Karpas-422 (cell line): ENCODE data around the gene ADK. TPM values are rescaled to one million over a fixed set of nuclear protein-coding genes. Genes with fewer than 3 reads are reported as not detected.
"Not testable (repeated sequence)": the region's sequence is repeated elsewhere in the genome, so short reads cannot be mapped to it uniquely, and the experiment has no call there.

Experiments used
- DNase-seq: peaks from one replicate; pipeline ENCODE4 v3.0.0-alpha.2; 2015
- H2AFZ ChIP-seq: fragments of 200-600 bp; sonication (generic); 2 replicates; pipeline ENCODE4 v1.6.1; 2014; ENCODE audit warnings: antibody characterized with exemption, low read length, mixed read lengths
- H3K27ac ChIP-seq: fragments of 200-600 bp; sonication (generic); 2 replicates; pipeline ENCODE4 v1.5.1; 2014; ENCODE audit warnings: mild to moderate bottlenecking, low read length, moderate library complexity
- H3K27me3 ChIP-seq: fragments of 200-600 bp; sonication (generic); 2 replicates; pipeline ENCODE4 v1.6.1; 2014; ENCODE audit warnings: low read length, mixed read lengths
- H3K36me3 ChIP-seq: fragments of 200-600 bp; sonication (generic); 2 replicates; pipeline ENCODE4 v1.6.1; 2014; ENCODE audit warnings: low read length, mixed read lengths; ENCODE audit not compliant: insufficient read depth
- H3K4me1 ChIP-seq: fragments of 200-600 bp; sonication (generic); 2 replicates; pipeline ENCODE4 v1.6.1; 2014; ENCODE audit warnings: mild to moderate bottlenecking, low read length, mixed read lengths
- H3K4me2 ChIP-seq: fragments of 200-600 bp; sonication (generic); 2 replicates; pipeline ENCODE4 v1.6.1; 2014; ENCODE audit warnings: low read length, low read depth, mild to moderate bottlenecking; ENCODE audit not compliant: poor library complexity, severe bottlenecking
- H3K4me3 ChIP-seq: fragments of 200-600 bp; sonication (generic); 2 replicates; pipeline ENCODE4 v1.5.1; 2014; ENCODE audit warnings: mild to moderate bottlenecking, antibody characterized with exemption, low read length, mixed read lengths
- H3K79me2 ChIP-seq: fragments of 200-600 bp; sonication (generic); 2 replicates; pipeline ENCODE4 v1.6.1; 2014; ENCODE audit warnings: mild to moderate bottlenecking, low read length, mixed read lengths
- H3K9ac ChIP-seq: fragments of 200-600 bp; sonication (generic); 2 replicates; pipeline ENCODE4 v1.6.0; 2014; ENCODE audit warnings: low read length
- H3K9me2 ChIP-seq: fragments of 200-600 bp; sonication (generic), shearing (Covaris generic); replicated peaks from 2 replicates; pipeline ENCODE4 v1.6.0; 2014; ENCODE audit warnings: mild to moderate bottlenecking, low read length, moderate library complexity; ENCODE audit not compliant: insufficient read depth
- H3K9me3 ChIP-seq: fragments of 300-700, 200-600 bp; sonication (generic); 2 replicates; pipeline ENCODE4 v1.6.1; 2014; ENCODE audit warnings: low read length, mixed read lengths
- H4K20me1 ChIP-seq: fragments of 200-600 bp; sonication (generic); 2 replicates; pipeline ENCODE4 v1.6.1; 2014; ENCODE audit warnings: mild to moderate bottlenecking, antibody characterized with exemption, low read length, low read depth; ENCODE audit not compliant: insufficient read depth
- total RNA-seq: library from RNA; depleted of rRNA; stranded (reverse); fragments of >200 nt; shearing (Covaris generic); gene quantifications from 2 replicates; pipeline ENCODE4 v1.2.3, GENCODE V29; 2014; ENCODE audit warnings: low replicate concordance

The ADK gene
- total RNA-seq, 1 experiment from 2014 or later = 41.4 TPM

DNA sequence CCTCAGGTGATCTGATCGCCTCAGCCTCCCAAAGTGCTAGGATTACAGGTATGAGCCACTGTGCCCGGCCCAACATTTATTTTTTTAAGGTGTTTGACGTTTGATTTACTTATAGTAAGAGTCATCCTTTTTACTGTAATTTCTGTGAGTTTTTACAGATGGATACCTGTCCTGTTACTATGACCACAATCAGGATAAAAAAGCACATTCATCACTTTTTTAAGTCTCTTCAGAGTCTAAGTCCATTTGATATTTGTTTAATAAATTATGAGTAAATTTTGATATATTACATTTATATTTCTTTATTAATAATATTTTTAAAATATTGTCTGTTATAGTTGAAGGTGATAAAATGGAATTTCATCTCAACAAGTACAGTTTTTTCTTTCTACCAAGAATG lies 374.9 kb downstream of the ADK start:
- Histone ChIP-seq H3K79me2 (no peaks in the 10 kb centered on the region), H4K20me1 (no peaks in the 10 kb centered on the region), H3K27ac (no peak overlapping the region), H3K36me3 (peaks cover 5% of the 10 kb centered on the region; the same call in 1 of the 2 replicates), H3K4me1 (0 out of 2 replicates have a peak, but pooled peaks cover 1% of the 10 kb centered on the region), H3K27me3 (no peaks in the 10 kb centered on the region), H3K9me2 (no peaks in the 10 kb centered on the region), H3K9me3 (no peaks in the 10 kb centered on the region), H3K4me3 (no peak overlapping the region), H2AFZ (no peak overlapping the region), H3K9ac (no peak overlapping the region), H3K4me2 (no peak overlapping the region)
- no peak for DNase-seq

- H2AFZ ChIP-seq, H3K4me2 ChIP-seq, H3K9me2 ChIP-seq, H3K9ac ChIP-seq, H3K9me3 ChIP-seq, H3K79me2 ChIP-seq, H3K36me3 ChIP-seq, H3K27ac ChIP-seq, H3K27me3 ChIP-seq, H3K4me3 ChIP-seq, DNase-seq, H4K20me1 ChIP-seq: not testable (repeated sequence)
- peaks cover 12% of the 10 kb centered on the region for H3K4me1 ChIP-seq
Measured at GRCh38 chr10:74527611-74528010, 376.6 kb downstream of the ADK start.

- H4K20me1 ChIP-seq = no peaks in the 10 kb centered on the region
- no peaks in the 10 kb centered on the region for H3K79me2 ChIP-seq
- no peak overlapping the region for H3K27ac ChIP-seq
- no peaks in the 10 kb centered on the region for H3K27me3 ChIP-seq
- H3K4me2 ChIP-seq = no peak overlapping the region
- no peak overlapping the region for H3K4me3 ChIP-seq
- DNase-seq = no peak
- no peaks in the 10 kb centered on the region for H3K9me3 ChIP-seq
- H2AFZ ChIP-seq = no peak overlapping the region
- no peak overlapping the region for H3K9ac ChIP-seq
- peaks cover 5% of the 10 kb centered on the region; the same call in 1 of the 2 replicates for H3K36me3 ChIP-seq
- peaks cover 12% of the 10 kb centered on the region for H3K4me1 ChIP-seq
- no peaks in the 10 kb centered on the region for H3K9me2 ChIP-seq
Measured at GRCh38 chr10:74529205-74529604, 378.2 kb downstream of the ADK start.

- Histone ChIP-seq H3K9me2 (no peaks in the 10 kb centered on the region), H4K20me1 (no peaks in the 10 kb centered on the region), H3K4me3 (no peak overlapping the region), H3K79me2 (no peaks in the 10 kb centered on the region), H3K4me2 (no peak overlapping the region), H3K36me3 (peaks cover 5% of the 10 kb centered on the region; the same call in 1 of the 2 replicates), H3K9ac (no peak overlapping the region), H3K9me3 (no peaks in the 10 kb centered on the region), H3K27me3 (no peaks in the 10 kb centered on the region), H3K27ac (no peak overlapping the region), H2AFZ (no peak overlapping the region), H3K4me1 (peaks cover 12% of the 10 kb centered on the region)
- no peak for DNase-seq
Measured at GRCh38 chr10:74530981-74531380, 380.0 kb downstream of the ADK start.

GRCh38 chr10:74539317-74539716 lies 388.3 kb downstream of the ADK start:
- H2AFZ ChIP-seq = no peak overlapping the region
- no peaks in the 10 kb centered on the region for H3K27me3 ChIP-seq
- no peaks in the 10 kb centered on the region for H4K20me1 ChIP-seq
- no peak overlapping the region for H3K4me2 ChIP-seq
- no peak overlapping the region for H3K27ac ChIP-seq
- no peaks in the 10 kb centered on the region for H3K9me2 ChIP-seq
- H3K4me3 ChIP-seq = no peak overlapping the region
- no peak for DNase-seq
- peaks cover 4% of the 10 kb centered on the region; the same call in 1 of the 2 replicates for H3K79me2 ChIP-seq
- no peaks in the 10 kb centered on the region for H3K36me3 ChIP-seq
- H3K4me1 ChIP-seq = peaks cover 3% of the 10 kb centered on the region; the same call in 1 of the 2 replicates
- no peak overlapping the region for H3K9ac ChIP-seq
- H3K9me3 ChIP-seq = no peaks in the 10 kb centered on the region

- Histone ChIP-seq H4K20me1 (no peaks in the 10 kb centered on the region), H3K9me2 (no peaks in the 10 kb centered on the region), H3K4me3 (no peak overlapping the region), H3K27ac (no peak overlapping the region), H3K4me2 (no peak overlapping the region), H3K4me1 (peaks cover 3% of the 10 kb centered on the region; the same call in 1 of the 2 replicates), H3K27me3 (no peaks in the 10 kb centered on the region), H2AFZ (no peak overlapping the region), H3K79me2 (peaks cover 9% of the 10 kb centered on the region; the same call in 1 of the 2 replicates), H3K9ac (no peak overlapping the region), H3K9me3 (no peaks in the 10 kb centered on the region), H3K36me3 (no peaks in the 10 kb centered on the region)
- DNase-seq = no peak
Measured at GRCh38 chr10:74541375-74541774, 390.4 kb downstream of the ADK start.

- Histone ChIP-seq H2AFZ (no peak overlapping the region), H3K36me3 (no peaks in the 10 kb centered on the region), H3K79me2 (peaks cover 5% of the 10 kb centered on the region; the same call in 1 of the 2 replicates), H4K20me1 (no peaks in the 10 kb centered on the region), H3K27me3 (no peaks in the 10 kb centered on the region), H3K4me2 (no peak overlapping the region), H3K9me3 (no peaks in the 10 kb centered on the region), H3K9me2 (no peaks in the 10 kb centered on the region), H3K9ac (no peak overlapping the region), H3K4me1 (peaks cover 3% of the 10 kb centered on the region; the same call in 1 of the 2 replicates), H3K27ac (no peak overlapping the region), H3K4me3 (no peak overlapping the region)
- DNase-seq = no peak
Measured at GRCh38 chr10:74542077-74542476, 391.1 kb downstream of the ADK start.

- Histone ChIP-seq H3K4me2 (no peak overlapping the region), H3K27ac (no peak overlapping the region)
Measured at GRCh38 chr10:74543276-74543675, 392.3 kb downstream of the ADK start.

More at GRCh38 chr10:74543276-74543675, 392.3 kb downstream of the ADK start:
- Histone ChIP-seq H3K79me2 (0 out of 2 replicates have a peak, but pooled peaks cover 5% of the 10 kb centered on the region), H2AFZ (no peak overlapping the region), H4K20me1 (no peaks in the 10 kb centered on the region), H3K9me2 (no peaks in the 10 kb centered on the region), H3K9me3 (no peaks in the 10 kb centered on the region), H3K4me3 (no peak overlapping the region), H3K27me3 (no peaks in the 10 kb centered on the region), H3K4me1 (peaks cover 3% of the 10 kb centered on the region; the same call in 1 of the 2 replicates), H3K36me3 (no peaks in the 10 kb centered on the region), H3K9ac (no peak overlapping the region)
- DNase-seq = no peak
